AG04450 (cell line): ENCODE data around the gene SHC2. TPM values are rescaled to one million over a fixed set of nuclear protein-coding genes. Genes with fewer than 3 reads are reported as not detected.

Experiments
- CTCF ChIA-PET: fragments of 300-600, 350-600 bp; formaldehyde crosslinking; extraction: SDS; loops from one replicate; lab custom pipeline; 2022; ENCODE audit warnings: antibody characterized with exemption, inconsistent platforms; lab: Charles Lee
- POLR2A ChIA-PET: fragments of 350-600 bp; formaldehyde crosslinking; extraction: SDS; loops from one replicate; lab custom pipeline; 2021; ENCODE audit warnings: antibody characterized with exemption, inconsistent platforms; lab: Yijun Ruan, JAX
- DNase-seq: peaks from one replicate; pipeline ENCODE4 v3.0.0-alpha.2; 2011; ENCODE audit warnings: low read depth, low spot score
- H3K27ac ChIP-seq: one replicate; pipeline ENCODE4 v1.5.1; 2012; ENCODE audit warnings: low read depth, low read length, control low read depth
- H3K27me3 ChIP-seq: one replicate; pipeline ENCODE4 v1.6.0; 2012; ENCODE audit warnings: low read length; ENCODE audit not compliant: control insufficient read depth, insufficient read depth
- H3K4me3 ChIP-seq: 2 replicates; pipeline ENCODE4 v1.5.1; 2011; ENCODE audit warnings: mild to moderate bottlenecking, low read depth, low read length, control low read depth
- H3K9me3 ChIP-seq: 2 replicates; pipeline ENCODE4 v1.5.1; 2012; ENCODE audit warnings: low read length; ENCODE audit not compliant: control insufficient read depth, insufficient read depth
- polyA minus RNA-seq: library from RNA; depleted of rRNA, polyadenylated mRNA; stranded (reverse); fragments of >200 nt; gene quantifications from 2 replicates; pipeline ENCODE4 v1.2.3, GENCODE V29; 2011; rRNA and poly(A)+ RNA removed
- polyA plus RNA-seq: library from polyadenylated mRNA; depleted of rRNA; stranded (reverse); fragments of >200 nt; gene quantifications from 2 replicates; pipeline ENCODE4 v1.2.3, GENCODE V29; 2011; rRNA removed
- TF ChIP-seq, protein P1 (sequence below): IDR thresholded peaks from 2 replicates; pipeline ENCODE4 v1.5.1; 2011; ENCODE audit warnings: low read depth, low read length, control low read depth, inconsistent platforms

The SHC2 gene, protein sequence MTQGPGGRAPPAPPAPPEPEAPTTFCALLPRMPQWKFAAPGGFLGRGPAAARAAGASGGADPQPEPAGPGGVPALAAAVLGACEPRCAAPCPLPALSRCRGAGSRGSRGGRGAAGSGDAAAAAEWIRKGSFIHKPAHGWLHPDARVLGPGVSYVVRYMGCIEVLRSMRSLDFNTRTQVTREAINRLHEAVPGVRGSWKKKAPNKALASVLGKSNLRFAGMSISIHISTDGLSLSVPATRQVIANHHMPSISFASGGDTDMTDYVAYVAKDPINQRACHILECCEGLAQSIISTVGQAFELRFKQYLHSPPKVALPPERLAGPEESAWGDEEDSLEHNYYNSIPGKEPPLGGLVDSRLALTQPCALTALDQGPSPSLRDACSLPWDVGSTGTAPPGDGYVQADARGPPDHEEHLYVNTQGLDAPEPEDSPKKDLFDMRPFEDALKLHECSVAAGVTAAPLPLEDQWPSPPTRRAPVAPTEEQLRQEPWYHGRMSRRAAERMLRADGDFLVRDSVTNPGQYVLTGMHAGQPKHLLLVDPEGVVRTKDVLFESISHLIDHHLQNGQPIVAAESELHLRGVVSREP
- polyA plus RNA-seq (1.3 and 2.2 TPM in 2 replicates), polyA minus RNA-seq (0.65 and 1.7 TPM in 2 replicates)

DNA sequence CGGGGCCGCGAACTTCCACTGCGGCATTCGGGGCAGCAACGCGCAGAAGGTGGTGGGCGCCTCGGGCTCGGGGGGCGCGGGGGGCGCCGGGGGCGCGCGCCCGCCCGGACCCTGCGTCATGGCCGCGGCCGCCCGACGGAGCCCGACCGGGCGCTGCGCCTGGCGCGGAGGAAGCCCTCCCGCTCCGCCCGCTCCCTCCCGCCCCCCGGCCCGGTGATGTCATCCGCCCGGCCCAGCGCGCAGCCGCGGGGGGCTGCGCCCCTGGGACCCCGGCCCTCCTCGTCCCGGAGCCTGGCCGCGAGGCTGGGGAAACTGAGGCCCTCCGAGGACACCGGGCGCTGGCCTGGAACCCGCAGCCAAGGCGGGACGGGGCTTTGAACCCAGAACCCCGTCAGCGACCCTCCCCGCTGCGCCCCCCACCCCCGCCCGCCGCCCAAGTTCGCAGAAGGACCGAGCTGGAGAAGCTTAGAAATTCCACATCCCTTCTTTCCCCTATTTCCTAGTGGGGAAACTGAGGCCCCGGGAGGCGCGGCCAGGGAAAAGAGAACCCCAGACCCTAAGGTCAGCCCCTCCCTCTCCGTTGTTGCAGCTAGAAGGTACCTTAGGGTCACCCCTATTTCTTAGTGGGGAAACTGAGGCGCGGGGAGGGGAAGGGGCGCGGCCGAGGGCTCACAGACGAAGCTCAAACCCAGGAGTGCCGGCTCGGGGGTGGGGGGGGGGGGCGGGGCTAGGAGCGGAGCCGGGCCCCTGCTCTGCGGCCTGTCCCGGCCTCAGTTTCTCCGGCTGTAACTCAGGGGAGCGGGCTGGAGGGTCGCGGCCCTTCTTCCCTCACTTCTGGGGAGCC lies at the start of gene SHC2:
SHC2 (minus strand) TSS at position 157 of the 844 bp plus-strand sequence; CDS start at position 120, 37 bp downstream.
- Histone ChIP-seq H3K27me3 (peaks cover 18% of the 10 kb centered on the region), H3K4me3 (peak within 1 kb of the TSS; percentile 62), H3K27ac (no peak within 1 kb of the TSS), H3K9me3 (peaks cover 30% of the 10 kb centered on the region; the same call in 1 of the 2 replicates)
- no peak for DNase-seq
- ChIA-PET POLR2A (no interaction called here), CTCF (interaction anchor here (0.6 kb wide), 1 partner anchor 45 kb away, joined by 7 read pairs; no protein-coding TSS in a partner anchor)
- TF ChIP-seq, protein P1, sequence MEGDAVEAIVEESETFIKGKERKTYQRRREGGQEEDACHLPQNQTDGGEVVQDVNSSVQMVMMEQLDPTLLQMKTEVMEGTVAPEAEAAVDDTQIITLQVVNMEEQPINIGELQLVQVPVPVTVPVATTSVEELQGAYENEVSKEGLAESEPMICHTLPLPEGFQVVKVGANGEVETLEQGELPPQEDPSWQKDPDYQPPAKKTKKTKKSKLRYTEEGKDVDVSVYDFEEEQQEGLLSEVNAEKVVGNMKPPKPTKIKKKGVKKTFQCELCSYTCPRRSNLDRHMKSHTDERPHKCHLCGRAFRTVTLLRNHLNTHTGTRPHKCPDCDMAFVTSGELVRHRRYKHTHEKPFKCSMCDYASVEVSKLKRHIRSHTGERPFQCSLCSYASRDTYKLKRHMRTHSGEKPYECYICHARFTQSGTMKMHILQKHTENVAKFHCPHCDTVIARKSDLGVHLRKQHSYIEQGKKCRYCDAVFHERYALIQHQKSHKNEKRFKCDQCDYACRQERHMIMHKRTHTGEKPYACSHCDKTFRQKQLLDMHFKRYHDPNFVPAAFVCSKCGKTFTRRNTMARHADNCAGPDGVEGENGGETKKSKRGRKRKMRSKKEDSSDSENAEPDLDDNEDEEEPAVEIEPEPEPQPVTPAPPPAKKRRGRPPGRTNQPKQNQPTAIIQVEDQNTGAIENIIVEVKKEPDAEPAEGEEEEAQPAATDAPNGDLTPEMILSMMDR = no peak

DNA sequence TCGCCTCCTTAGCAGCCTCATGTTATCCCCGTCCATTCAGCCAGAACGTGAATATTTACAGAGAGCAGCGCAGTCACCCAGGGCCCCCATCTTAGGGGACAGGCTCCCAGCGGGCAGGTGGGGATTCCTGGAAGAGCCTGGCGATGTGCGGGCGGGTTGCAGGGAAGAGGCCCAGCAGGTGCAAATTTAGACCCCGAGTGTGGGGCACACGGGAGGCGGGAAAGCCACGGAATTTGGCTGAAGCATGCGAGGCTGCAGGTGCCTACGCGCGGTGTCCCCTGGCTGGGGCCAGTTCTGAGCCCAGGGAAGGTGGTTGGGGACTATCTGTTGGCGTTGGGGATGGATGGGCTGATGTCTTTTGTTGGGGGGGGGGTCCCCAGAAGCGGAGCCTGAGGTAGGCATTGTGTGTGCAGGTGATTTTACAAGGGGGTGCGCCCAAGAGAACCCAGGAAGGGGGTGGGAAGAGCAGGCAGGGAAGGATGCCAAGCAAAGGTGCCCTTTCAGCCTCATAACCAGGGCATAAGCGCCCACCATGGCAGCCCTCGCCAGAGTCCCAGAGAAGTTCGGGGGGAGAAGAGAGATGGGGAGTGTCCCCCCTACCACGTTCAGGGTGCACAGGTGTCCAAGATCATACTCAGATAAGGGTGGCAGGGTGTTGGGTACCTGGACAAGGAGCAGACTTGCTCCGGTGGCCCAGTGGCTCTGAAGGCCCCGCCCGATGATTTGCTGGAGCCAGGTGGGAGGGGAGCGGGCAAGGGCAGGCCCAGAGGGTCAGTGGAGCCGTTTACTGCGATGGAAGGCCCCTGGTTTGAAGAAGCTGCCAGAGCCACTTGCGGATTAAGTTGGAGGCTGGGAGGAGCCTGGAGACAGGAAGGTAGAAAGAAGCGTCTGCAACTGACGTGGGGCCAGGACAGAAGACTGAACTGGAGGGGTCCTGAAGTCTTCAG lies 47.6 kb upstream of the SHC2 start:
- Histone ChIP-seq H3K27me3 (no peaks in the 10 kb centered on the region), H3K9me3 (peaks cover 4% of the 10 kb centered on the region; the same call in 1 of the 2 replicates), H3K4me3 (peak overlapping the region; percentile 87), H3K27ac (no peak overlapping the region)
- no peak for DNase-seq
- ChIA-PET CTCF (no interaction called here), POLR2A (no interaction called here)
- TF ChIP-seq, protein P1 = no peak

DNA sequence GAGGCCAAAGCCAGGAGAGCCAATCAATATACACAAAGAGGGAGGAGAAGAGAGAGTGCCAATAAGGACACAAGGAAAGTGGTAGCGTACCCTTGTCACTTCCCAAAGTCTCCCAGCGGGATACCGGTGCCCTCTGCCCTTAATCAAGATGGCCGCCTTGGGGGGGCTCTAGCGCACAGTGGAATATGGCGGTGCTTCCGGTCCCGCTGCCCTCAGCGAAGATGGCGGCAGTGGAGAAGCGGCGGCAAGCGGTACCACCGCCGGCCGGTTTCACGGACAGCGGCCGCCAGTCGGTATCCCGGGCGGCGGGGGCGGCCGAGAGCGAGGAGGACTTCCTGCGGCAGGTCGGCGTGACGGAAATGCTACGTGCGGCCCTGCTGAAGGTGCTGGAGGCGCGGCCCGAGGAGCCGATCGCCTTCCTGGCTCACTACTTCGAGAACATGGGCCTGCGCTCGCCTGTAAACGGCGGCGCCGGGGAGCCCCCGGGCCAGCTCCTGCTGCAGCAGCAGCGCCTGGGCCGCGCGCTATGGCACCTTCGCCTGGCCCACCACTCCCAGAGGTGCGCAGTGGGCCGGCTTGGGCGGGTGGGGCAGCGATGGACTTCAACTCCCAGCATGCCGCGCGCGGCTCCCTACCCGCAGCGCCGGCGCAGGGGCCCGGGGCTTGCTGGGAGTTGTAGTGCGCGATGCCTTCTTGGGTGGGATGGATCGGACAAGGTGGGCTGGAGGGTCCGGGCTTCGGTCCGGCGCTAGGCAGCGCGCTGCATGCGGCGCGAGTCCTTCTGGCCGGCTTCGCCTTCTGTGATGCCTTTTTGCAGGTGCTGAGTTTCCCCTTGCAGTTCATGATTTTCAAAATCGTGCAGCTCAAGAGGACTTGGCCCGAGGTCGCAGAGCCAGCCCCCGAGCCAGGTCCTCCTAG lies 46.7 kb upstream of the SHC2 start, which contains the start of gene TPGS1:
TPGS1 (plus strand) TSS at position 212 of the 918 bp plus-strand sequence; CDS start at position 222, 10 bp downstream.
- H3K9me3 ChIP-seq = peaks cover 2% of the 10 kb centered on the region; the same call in 1 of the 2 replicates
- ChIA-PET POLR2A (interaction anchor here (0.5 to 1.1 kb wide), 5 partner anchors 10 to 158 kb away, joined by 3 to 6 read pairs (median 4); partner anchors contain the start of gene CDC34), CTCF (interaction anchor here (0.6 to 1.8 kb wide), 15 partner anchors 8 to 350 kb away, joined by 3 to 16 read pairs (median 6); partner anchors contain the start of genes CDC34 and MIER2)
- DNase-seq = peak; percentile 100
- H3K27ac ChIP-seq = peak within 1 kb of the TSS; percentile 88
- H3K4me3 ChIP-seq = peak within 1 kb of the TSS; percentile 87
- TF ChIP-seq, protein P1 = no peak
- no peaks in the 10 kb centered on the region for H3K27me3 ChIP-seq
